Adrenal gland (tissue), 12 donors: Measurements from ENCODE around the gene ENKUR. TPM values are rescaled to one million over a fixed set of nuclear protein-coding genes. Genes with fewer than 3 reads are reported as not detected.

Source experiments
- DNase-seq, 7 donors: peaks; one replicate each; pipeline ENCODE4 v3.0.0-alpha.2; 2019 to 2020
- H3K27ac ChIP-seq, 5 donors: fragments of 200-600 bp; sonication (generic) in 4 of 5; 1 replicate in 3 of 5; 2 replicates in 2 of 5; pipeline versions ENCODE4 v1.5.1 to v1.8.0; 2016 to 2020; ENCODE audit warnings: mild to moderate bottlenecking in 1 of 5
- H3K27me3 ChIP-seq: fragments of 200-600 bp; 2 replicates; pipeline ENCODE4 v1.8.0; 2021
- H3K36me3 ChIP-seq, 2 donors: fragments of 200-600 bp; replicated peaks in 1 of 2; 1 replicate in 1 of 2; 2 replicates in 1 of 2; pipeline versions ENCODE4 v1.5.1 to v1.8.0; 2018 to 2022
- H3K4me1 ChIP-seq, 2 donors: fragments of 200-600 bp; replicated peaks in 1 of 2; 1 replicate in 1 of 2; 2 replicates in 1 of 2; pipeline versions ENCODE4 v1.5.1 to v1.8.0; 2018 to 2021
- H3K4me3 ChIP-seq, 4 donors: fragments of 200-600 bp; sonication (generic) in 3 of 4; one replicate each; pipeline ENCODE4 v1.5.1; 2016 to 2018
- H3K9me3 ChIP-seq, 3 donors: fragments of 200-600 bp; sonication (generic) in 1 of 3; replicated peaks in 1 of 3; 1 replicate in 2 of 3; 2 replicates in 1 of 3; pipeline versions ENCODE4 v1.5.1 to v1.8.0; 2016 to 2021
- POLR2A ChIP-seq, 2 donors: fragments of 450-650 bp; IDR thresholded peaks; one replicate each; pipeline ENCODE4 v1.6.1; 2017; ENCODE audit warnings: antibody characterized with exemption in 2 of 2, mild to moderate bottlenecking in 2 of 2, moderate library complexity in 1 of 2
- WGBS, 4 donors: extraction: QIAGEN DNeasy Blood & Tissue Kit in 2 of 4; methylation state at CpG; one replicate each; pipeline versions ENCODE4 v1.1.5 to v1.1.7; 2013 to 2017; 5-methylcytosine and 5-hydroxymethylcytosine counted together
- intact Hi-C, 2 donors: fragments of 100-400 bp; cut with DNase I; formaldehyde crosslinking; loops; one replicate each; pipeline versions ENCODE4 v1.14.1 to v1.15.0; 2022 to 2023
- polyA plus RNA-seq, 3 donors: library from polyadenylated mRNA; stranded (reverse); fragments of 200-250 nt in 2 of 3; fragments of 350-450 nt in 1 of 3; fragmentation: Illumina TruSeq in 1 of 3; extraction: RNeasy Lipid Tissue Mini Kit (QIAGEN cat#74804) in 1 of 3; gene quantifications; one replicate each; pipeline ENCODE4 v1.2.3, GENCODE V29; 2013 to 2014
- total RNA-seq, 9 donors: library from RNA; depleted of rRNA in 4 of 9; stranded (reverse); fragments of >200 nt in 4 of 9; fragments of 120-200 nt in 1 of 9; fragmentation: NEBNext Ultra II Directional in 1 of 9; extraction: Animal tissue kit (Norgen Biotek cat#: 25700) in 1 of 9; gene quantifications; one replicate each; pipeline versions ENCODE4 v1.1.0 to v1.2.4, GENCODE V29; 2013 to 2023
- TF ChIP-seq, protein P1 (sequence below), 6 experiments: fragments of 450-650 bp in 4 of 6; fragments of 200-600 bp in 2 of 6; sonication (generic) in 1 of 6; IDR thresholded peaks; 1 replicate in 5 of 6; 2 replicates in 1 of 6; pipeline versions ENCODE4 v1.5.1 to v1.8.0; 2016 to 2021; ENCODE audit warnings: antibody characterized with exemption in 6 of 6, mild to moderate bottlenecking in 2 of 6, moderate library complexity in 1 of 6
- donor health status: healthy with polysubstance abuse.
- donor health status: Bipolar disorder and iron deficiency.
- donor health status: DM: yes; HTN: yes; CAD: no.
- donor health status: DM: no; HTN: no; CAD: no.
- donor health status: DM: no; HTN: no; CAD: no.
- donor health status: DM: yes; HTN: yes; CAD: no.

Gene ENKUR
- total and polyA plus RNA-seq, 12 donors, result 0.16 to 0.70 (median 0.25) TPM; not detected in 5

DNA sequence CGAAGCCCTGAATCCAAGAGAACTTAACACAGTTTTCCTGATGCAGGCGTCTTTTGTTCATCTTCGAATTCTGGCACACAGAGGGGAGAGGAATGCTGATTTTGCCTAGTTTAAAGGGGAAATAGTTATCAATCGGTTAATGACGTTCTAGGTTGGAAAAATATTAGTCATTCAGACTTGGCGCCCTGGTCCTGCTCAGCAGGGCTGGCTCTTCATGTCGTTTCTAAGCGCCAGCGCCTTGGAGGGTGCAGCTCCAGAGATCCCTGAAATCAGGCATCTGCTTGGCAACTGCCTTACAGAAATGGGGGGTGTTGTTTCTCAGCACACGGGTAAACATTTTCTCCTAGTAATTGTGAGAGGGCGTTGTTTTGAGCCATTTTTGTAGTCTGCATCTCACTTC lies 62.3 kb downstream of the ENKUR start:
- Histone ChIP-seq H3K27me3 (no peaks in the 10 kb centered on the region), H3K27ac (peak overlapping the region in 1 of 5 donors; percentile 87), H3K4me1 (peaks cover 18 to 28% of the 10 kb centered on the region in 2 donors), H3K4me3 (no peak overlapping the region), H3K36me3 (no peaks in the 10 kb centered on the region), H3K9me3 (no peaks in the 10 kb centered on the region)
- intact Hi-C loops, result loop anchor here in 1 of 2 donors (10.0 kb wide), 1 partner anchor 229 kb away; the partner anchor contains the start of gene ARHGAP21
- DNase-seq, result no peak
- WGBS, 4 donors, result 84 to 87% (median 85%) methylated on average over 11 of the region's 11 CpGs
- no peak for TF ChIP-seq POLR2A (IDR thresholded peaks at IDR 0.05)
- TF ChIP-seq, protein P1, sequence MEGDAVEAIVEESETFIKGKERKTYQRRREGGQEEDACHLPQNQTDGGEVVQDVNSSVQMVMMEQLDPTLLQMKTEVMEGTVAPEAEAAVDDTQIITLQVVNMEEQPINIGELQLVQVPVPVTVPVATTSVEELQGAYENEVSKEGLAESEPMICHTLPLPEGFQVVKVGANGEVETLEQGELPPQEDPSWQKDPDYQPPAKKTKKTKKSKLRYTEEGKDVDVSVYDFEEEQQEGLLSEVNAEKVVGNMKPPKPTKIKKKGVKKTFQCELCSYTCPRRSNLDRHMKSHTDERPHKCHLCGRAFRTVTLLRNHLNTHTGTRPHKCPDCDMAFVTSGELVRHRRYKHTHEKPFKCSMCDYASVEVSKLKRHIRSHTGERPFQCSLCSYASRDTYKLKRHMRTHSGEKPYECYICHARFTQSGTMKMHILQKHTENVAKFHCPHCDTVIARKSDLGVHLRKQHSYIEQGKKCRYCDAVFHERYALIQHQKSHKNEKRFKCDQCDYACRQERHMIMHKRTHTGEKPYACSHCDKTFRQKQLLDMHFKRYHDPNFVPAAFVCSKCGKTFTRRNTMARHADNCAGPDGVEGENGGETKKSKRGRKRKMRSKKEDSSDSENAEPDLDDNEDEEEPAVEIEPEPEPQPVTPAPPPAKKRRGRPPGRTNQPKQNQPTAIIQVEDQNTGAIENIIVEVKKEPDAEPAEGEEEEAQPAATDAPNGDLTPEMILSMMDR (IDR thresholded peaks at IDR 0.05), result no peak

DNA sequence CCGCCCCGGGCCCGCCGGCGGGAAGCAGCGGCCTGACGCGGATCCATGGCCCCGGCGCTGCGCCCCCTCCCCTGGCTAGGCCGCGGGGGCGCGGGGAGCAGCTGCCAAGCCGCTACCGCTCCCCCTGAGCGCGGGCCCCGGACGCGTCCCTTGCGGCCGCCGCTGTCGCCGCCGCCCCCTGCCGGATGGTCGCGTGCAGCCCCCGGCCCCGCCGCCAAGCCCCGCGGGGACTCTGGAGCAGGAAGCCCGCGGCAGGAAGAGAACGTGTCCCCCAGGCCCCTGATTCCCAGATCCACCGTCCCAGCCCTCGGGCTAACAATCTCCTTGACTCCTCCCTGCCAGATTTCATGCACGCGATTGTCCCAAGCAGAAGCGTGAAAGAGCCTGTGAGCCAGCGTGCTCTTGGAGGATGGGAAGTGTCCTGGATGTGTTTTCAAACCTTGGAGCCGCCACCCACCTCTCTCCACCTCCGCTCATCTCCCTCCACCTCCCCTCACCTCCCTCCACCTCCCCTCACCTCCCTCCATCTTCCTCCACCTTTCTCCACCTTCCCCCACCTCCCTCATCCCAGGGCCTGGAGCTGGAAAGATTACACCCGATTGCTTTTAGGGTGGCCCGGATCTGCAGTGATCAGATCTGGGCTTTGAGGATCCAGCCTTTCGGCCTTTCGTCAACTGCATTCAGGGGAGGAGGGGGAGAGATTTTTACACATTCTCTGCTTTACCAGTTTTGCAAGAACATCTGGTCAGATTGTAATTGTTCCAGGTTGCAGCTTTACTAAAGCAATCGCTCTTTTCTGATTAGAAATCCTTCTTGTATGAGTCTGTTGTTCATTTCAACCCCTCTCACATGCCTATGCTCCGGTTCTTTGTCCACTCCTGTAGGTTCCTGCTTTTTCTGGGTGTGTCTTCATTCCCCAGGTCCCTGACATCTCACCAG lies 63.0 kb downstream of the ENKUR start:
- DNase-seq, result peak; percentile 55 to 74 (median 63)
- H3K9me3 ChIP-seq, result no peaks in the 10 kb centered on the region
- peak overlapping the region in 4 of 5 donors; percentile 64 to 94 (median 88) for H3K27ac ChIP-seq
- H3K36me3 ChIP-seq, result no peaks in the 10 kb centered on the region
- peaks cover 14 to 26% of the 10 kb centered on the region in 2 donors for H3K4me1 ChIP-seq
- intact Hi-C loops, result loop anchor here in 1 of 2 donors (10.0 kb wide), 1 partner anchor 228 kb away; the partner anchor contains the start of gene ARHGAP21
- H3K27me3 ChIP-seq, result no peaks in the 10 kb centered on the region
- WGBS, 4 donors, result 5 to 18% (median 9%) methylated on average over 20 to 53 of the region's 53 CpGs
- H3K4me3 ChIP-seq, result peak overlapping the region in 2 of 4 donors; percentile 52 to 81
- TF ChIP-seq, protein P1 (IDR thresholded peaks at IDR 0.05), result peak in 3 of 6 experiments; percentile 50 to 62 (median 50)
- TF ChIP-seq POLR2A (IDR thresholded peaks at IDR 0.05), result peak in 1 of 2 donors; percentile 11

DNA sequence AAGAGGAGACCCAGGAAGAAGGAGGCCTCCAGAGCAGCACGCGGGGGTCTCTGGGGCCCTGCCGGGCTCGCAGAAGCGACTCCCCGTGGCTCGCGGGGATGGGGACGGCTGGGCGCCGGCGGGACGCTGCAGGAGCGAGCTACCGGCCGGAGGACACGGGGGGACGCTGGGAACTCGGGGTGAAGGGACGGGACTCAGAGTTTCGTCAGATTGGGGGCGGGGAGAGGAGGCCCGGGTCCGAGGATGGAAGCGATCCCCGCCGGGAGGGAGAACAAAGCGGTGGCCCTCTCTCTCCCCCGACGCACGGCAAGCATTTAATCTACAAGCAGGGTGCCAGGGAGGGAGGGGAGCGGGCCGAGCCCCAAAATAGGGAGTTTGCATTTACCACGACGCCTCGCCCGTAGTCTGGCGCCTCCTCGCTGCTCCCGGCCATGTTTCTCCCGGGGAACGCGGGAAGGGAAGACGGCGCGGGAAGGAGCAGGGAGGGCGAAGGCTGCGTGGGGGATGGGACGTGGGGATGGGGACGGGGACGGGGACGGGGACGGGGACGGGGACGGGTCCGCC lies 63.7 kb downstream of the ENKUR start, which contains the start of gene PRTFDC1:
Gene PRTFDC1 (minus strand): TSS at position 464 of the 564 bp plus-strand sequence. CDS start 31 bp downstream, at position 433.
- H3K4me3 ChIP-seq, result peak within 1 kb of the TSS in 3 of 4 donors; percentile 23 to 81 (median 52)
- TF ChIP-seq POLR2A (IDR thresholded peaks at IDR 0.05), result no peak
- TF ChIP-seq, protein P1 (IDR thresholded peaks at IDR 0.05), result peak in 1 of 6 experiments; percentile 11
- H3K4me1 ChIP-seq, result peaks cover 7 to 25% of the 10 kb centered on the region in 2 donors
- no peaks in the 10 kb centered on the region for H3K36me3 ChIP-seq
- 1 to 7% (median 2%) methylated on average over 5 to 56 of the region's 56 CpGs for WGBS, 4 donors
- H3K9me3 ChIP-seq, result no peaks in the 10 kb centered on the region
- intact Hi-C loops, result loop anchor here in 1 of 2 donors (10.0 kb wide), 1 partner anchor 227 kb away; the partner anchor contains the start of gene ARHGAP21
- no peaks in the 10 kb centered on the region for H3K27me3 ChIP-seq
- DNase-seq, result peak; percentile 37 to 71 (median 63)
- H3K27ac ChIP-seq, result peak within 1 kb of the TSS; percentile 53 to 94 (median 87)
